Stimulated activated CD4-positive, alpha-beta T cell treated with anti-CD3 and anti-CD28 coated beads, TNF-alpha, amount 100 ng/mL, for 1 hour (primary cell): Measurements from ENCODE around the gene FBRSL1.

ENCODE experiments used
- DNase-seq, 3 donors: peaks; one replicate each; pipeline ENCODE4 v3.0.0-alpha.2; 2020; ENCODE audit warnings: low read depth in 3 of 3, low spot score in 1 of 3

FBRSL1 gene

GRCh38 chr12:132510111-132510724, 20.3 kb downstream of the FBRSL1 start:
- no peak for DNase-seq

GRCh38 chr12:132510746-132511477, 21.0 kb downstream of the FBRSL1 start:
- DNase-seq = no peak

GRCh38 chr12:132511516-132512196, 21.7 kb downstream of the FBRSL1 start:
- no peak for DNase-seq

- no peak for DNase-seq
Observed at GRCh38 chr12:132512197-132513069, 22.5 kb downstream of the FBRSL1 start.

GRCh38 chr12:132513070-132513398, 23.1 kb downstream of the FBRSL1 start:
- DNase-seq = no peak

- no peak for DNase-seq
Observed at GRCh38 chr12:132513458-132514135, 23.6 kb downstream of the FBRSL1 start.

- no peak for DNase-seq
Observed at GRCh38 chr12:132514216-132514820, 24.4 kb downstream of the FBRSL1 start.

- no peak for DNase-seq
Observed at GRCh38 chr12:132514838-132515237, 24.9 kb downstream of the FBRSL1 start.

GRCh38 chr12:132516095-132517012, 26.4 kb downstream of the FBRSL1 start:
- no peak for DNase-seq

- DNase-seq = no peak
Observed at GRCh38 chr12:132517013-132517739, 27.2 kb downstream of the FBRSL1 start.

- no peak for DNase-seq
Observed at GRCh38 chr12:132517740-132518100, 27.8 kb downstream of the FBRSL1 start.

GRCh38 chr12:132518354-132518992, 28.5 kb downstream of the FBRSL1 start:
- DNase-seq = no peak

GRCh38 chr12:132520421-132521199, 30.7 kb downstream of the FBRSL1 start:
- no peak for DNase-seq

GRCh38 chr12:132521200-132521580, 31.2 kb downstream of the FBRSL1 start:
- DNase-seq = no peak

GRCh38 chr12:132521712-132522292, 31.9 kb downstream of the FBRSL1 start:
- no peak for DNase-seq

GRCh38 chr12:132522592-132523380, 32.8 kb downstream of the FBRSL1 start:
- DNase-seq = no peak
